ENCODE measurements around the gene RIPOR3. TPM values are rescaled to one million over a fixed set of nuclear protein-coding genes. Genes with fewer than 3 reads are reported as not detected.

RIPOR3 gene
- total and polyA plus RNA-seq, 2 donors from 2014 or later, result 10.5 to 14.6 TPM

DNA sequence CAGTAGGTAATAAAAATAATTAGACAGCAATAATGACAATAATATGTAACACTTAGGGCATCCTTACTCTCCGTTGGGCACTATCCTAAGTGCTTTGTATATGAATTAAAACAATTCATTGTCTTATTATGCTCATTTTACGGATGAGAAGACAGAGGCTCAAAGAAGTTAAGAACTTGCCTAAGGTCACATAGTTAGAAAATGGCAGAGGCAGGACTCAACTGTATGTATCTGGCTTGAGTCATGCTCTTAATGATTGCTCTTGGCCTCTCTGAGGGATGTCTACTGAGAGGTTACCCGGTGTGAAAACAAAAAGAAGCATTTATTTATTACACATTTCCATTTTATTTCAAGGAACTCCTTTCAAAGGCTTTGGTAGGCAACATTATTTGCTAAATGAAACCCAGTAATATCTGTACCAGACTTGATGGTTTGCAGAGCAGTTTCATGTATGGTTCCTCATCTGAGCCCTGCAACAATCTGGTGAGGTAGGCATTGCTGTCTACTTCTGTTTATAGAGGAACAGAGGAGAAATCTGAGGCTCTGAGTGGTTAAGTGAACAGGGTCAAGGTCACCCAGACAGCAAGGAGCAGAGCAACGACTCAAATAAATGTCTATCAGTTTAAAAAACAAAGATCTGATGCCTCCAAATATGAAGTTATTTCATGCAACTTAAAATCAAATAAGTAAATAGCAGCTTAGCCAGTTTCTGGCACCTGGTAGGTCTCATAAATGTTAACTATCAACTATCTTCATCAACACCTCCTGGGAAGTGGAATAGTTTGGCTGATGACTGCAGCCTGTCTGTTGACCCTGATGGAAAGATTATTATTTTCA, 35.8 kb upstream of the RIPOR3 start:
- DNase-seq (peak in 1 of 5 donors; percentile 18), FAIRE-seq (no peak)
- no peaks in the 10 kb centered on the region for H3K27me3 ChIP-seq (ENCODE audit: control insufficient read depth, insufficient read depth, low read length)
- H3K9me3 ChIP-seq (ENCODE audit: control insufficient read depth in 2 of 3, insufficient read depth in 1 of 3, low read length in 3 of 3), result no peaks in the 10 kb centered on the region
- peak overlapping the region; percentile 85 to 95 for H3K27ac ChIP-seq (ENCODE audit: low read depth in 2 of 2, low read length in 2 of 2)
- intact Hi-C loops (cut with DNase I), result no loop called here
- H3K9ac ChIP-seq (ENCODE audit: low read length in 3 of 3), result peak overlapping the region in 1 of 3 donors; percentile 59
- TF ChIP-seq, protein P1, sequence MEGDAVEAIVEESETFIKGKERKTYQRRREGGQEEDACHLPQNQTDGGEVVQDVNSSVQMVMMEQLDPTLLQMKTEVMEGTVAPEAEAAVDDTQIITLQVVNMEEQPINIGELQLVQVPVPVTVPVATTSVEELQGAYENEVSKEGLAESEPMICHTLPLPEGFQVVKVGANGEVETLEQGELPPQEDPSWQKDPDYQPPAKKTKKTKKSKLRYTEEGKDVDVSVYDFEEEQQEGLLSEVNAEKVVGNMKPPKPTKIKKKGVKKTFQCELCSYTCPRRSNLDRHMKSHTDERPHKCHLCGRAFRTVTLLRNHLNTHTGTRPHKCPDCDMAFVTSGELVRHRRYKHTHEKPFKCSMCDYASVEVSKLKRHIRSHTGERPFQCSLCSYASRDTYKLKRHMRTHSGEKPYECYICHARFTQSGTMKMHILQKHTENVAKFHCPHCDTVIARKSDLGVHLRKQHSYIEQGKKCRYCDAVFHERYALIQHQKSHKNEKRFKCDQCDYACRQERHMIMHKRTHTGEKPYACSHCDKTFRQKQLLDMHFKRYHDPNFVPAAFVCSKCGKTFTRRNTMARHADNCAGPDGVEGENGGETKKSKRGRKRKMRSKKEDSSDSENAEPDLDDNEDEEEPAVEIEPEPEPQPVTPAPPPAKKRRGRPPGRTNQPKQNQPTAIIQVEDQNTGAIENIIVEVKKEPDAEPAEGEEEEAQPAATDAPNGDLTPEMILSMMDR (IDR thresholded peaks at IDR 0.05; ENCODE audit: borderline replicate concordance, extremely low read depth, insufficient read depth), result no peak
- H3K4me1 ChIP-seq (ENCODE audit: control insufficient read depth in 2 of 3, insufficient read depth in 2 of 3, low read depth in 1 of 3, low read length in 3 of 3), result peaks cover 20 to 54% (median 38%) of the 10 kb centered on the region in 3 donors
- H3K4me3 ChIP-seq (ENCODE audit: low read length in 3 of 3), result peak overlapping the region in 1 of 3 donors; percentile 32
- H3K36me3 ChIP-seq (ENCODE audit: control insufficient read depth in 2 of 3, insufficient read depth in 3 of 3, low read length in 3 of 3), result no peaks in the 10 kb centered on the region

DNA sequence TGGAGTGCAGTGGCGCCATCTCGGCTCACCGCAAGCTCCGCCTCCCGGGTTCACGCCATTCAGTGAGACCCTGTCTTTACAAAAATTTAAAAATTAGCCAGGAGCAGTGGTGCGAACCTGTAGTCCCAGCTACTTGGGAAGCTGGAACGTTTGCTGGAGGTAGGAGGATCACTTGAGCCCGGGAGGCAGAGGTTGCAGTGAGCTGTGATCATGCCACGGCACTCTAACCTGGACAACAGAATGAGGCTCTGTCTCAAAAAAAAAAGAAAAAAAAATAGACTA, 34.3 kb upstream of the RIPOR3 start:
- Histone ChIP-seq H3K9ac (ENCODE audit: low read length in 3 of 3) (peak overlapping the region in 1 of 3 donors; percentile 65), H3K27me3 (ENCODE audit: control insufficient read depth, insufficient read depth, low read length) (no peaks in the 10 kb centered on the region), H3K36me3 (ENCODE audit: control insufficient read depth in 2 of 3, insufficient read depth in 3 of 3, low read length in 3 of 3) (no peaks in the 10 kb centered on the region), H3K4me3 (ENCODE audit: low read length in 3 of 3) (no peak overlapping the region), H3K27ac (ENCODE audit: low read depth in 2 of 2, low read length in 2 of 2) (peak overlapping the region; percentile 72 to 87), H3K9me3 (ENCODE audit: control insufficient read depth in 2 of 3, insufficient read depth in 1 of 3, low read length in 3 of 3) (no peaks in the 10 kb centered on the region), H3K4me1 (ENCODE audit: control insufficient read depth in 2 of 3, insufficient read depth in 2 of 3, low read depth in 1 of 3, low read length in 3 of 3) (peaks cover 20 to 57% (median 38%) of the 10 kb centered on the region in 3 donors)
- intact Hi-C loops (cut with DNase I), result no loop called here
- TF ChIP-seq, protein P1 (IDR thresholded peaks at IDR 0.05; ENCODE audit: borderline replicate concordance, extremely low read depth, insufficient read depth), result no peak
- DNase-seq (peak in 1 of 5 donors; percentile 49), FAIRE-seq (no peak)

DNA sequence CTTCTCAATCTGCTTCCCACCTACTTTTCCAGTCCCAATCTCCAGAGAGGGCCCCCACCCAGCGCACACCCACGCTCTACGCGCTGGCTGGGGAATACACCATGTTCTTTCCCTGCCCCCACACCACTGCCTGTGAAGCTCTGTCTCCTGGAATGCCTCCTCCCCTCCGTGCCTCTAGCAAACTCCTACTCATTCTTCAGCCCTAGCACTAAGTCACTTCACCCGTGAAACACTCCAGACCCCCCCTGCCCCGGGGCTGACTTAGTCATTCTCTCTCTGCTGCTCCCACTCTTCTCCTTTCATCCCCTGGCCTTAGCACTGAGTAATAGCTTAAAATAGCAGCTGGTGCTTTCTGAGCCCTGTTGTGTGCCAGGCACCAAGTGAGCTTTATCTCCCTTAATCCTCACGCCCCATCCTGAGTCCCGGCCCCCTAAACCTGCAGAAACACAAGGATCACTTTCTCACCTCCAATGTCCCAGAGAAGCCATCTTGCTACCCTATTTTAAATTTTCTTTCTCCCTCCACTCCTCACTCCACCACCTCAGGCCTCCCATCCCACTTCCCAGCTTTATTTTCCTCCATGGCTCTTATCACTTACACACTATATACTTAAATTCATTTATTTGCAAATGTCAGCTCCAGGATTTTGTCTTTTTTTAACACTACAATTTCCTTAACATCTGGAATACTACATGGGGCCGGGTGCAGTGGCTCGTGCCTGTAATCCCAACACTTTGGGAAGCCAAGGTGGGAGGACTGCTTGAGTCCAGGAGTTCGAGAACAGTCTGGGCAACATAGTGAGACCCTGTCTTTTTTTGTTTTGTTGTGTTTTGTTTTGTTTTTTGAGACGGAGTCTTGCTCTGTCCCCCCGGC, 33.7 kb upstream of the RIPOR3 start:
- Histone ChIP-seq H3K27me3 (ENCODE audit: control insufficient read depth, insufficient read depth, low read length) (no peaks in the 10 kb centered on the region), H3K27ac (ENCODE audit: low read depth in 2 of 2, low read length in 2 of 2) (peak overlapping the region; percentile 72 to 87), H3K9me3 (ENCODE audit: control insufficient read depth in 2 of 3, insufficient read depth in 1 of 3, low read length in 3 of 3) (no peaks in the 10 kb centered on the region), H3K4me3 (ENCODE audit: low read length in 3 of 3) (no peak overlapping the region), H3K9ac (ENCODE audit: low read length in 3 of 3) (peak overlapping the region in 1 of 3 donors; percentile 65), H3K36me3 (ENCODE audit: control insufficient read depth in 2 of 3, insufficient read depth in 3 of 3, low read length in 3 of 3) (no peaks in the 10 kb centered on the region), H3K4me1 (ENCODE audit: control insufficient read depth in 2 of 3, insufficient read depth in 2 of 3, low read depth in 1 of 3, low read length in 3 of 3) (peaks cover 20 to 54% (median 36%) of the 10 kb centered on the region in 3 donors)
- no peak for FAIRE-seq
- TF ChIP-seq, protein P1 (IDR thresholded peaks at IDR 0.05; ENCODE audit: borderline replicate concordance, extremely low read depth, insufficient read depth), result no peak
- intact Hi-C loops (cut with DNase I), result no loop called here
- peak; percentile 85 to 96 (median 93) for DNase-seq

All from kidney (tissue), 14 donors.